CD14-positive monocyte (primary cell): ENCODE measurements around the gene ESM1. TPM values are rescaled to one million over a fixed set of nuclear protein-coding genes. Genes with fewer than 3 reads are reported as not detected.

ENCODE experiments used
- DNase-seq, 3 donors: peaks; one replicate each; pipeline ENCODE4 v3.0.0-alpha.2; 2011 to 2022
- H2AFZ ChIP-seq: 2 replicates; pipeline ENCODE4 v1.6.0; 2012; ENCODE audit warnings: mild to moderate bottlenecking, low read depth, low read length, inconsistent platforms; ENCODE audit not compliant: insufficient read depth, poor library complexity, severe bottlenecking
- H3K27ac ChIP-seq, 2 donors: 1 replicate in 1 of 2; 2 replicates in 1 of 2; pipeline ENCODE4 v1.5.1; 2012 to 2013; ENCODE audit warnings: low read length in 2 of 2, control low read depth in 1 of 2, inconsistent platforms in 1 of 2, low read depth in 1 of 2, mild to moderate bottlenecking in 1 of 2
- H3K27me3 ChIP-seq, 2 donors: one replicate each; pipeline versions ENCODE4 v1.6.0 to v1.6.1; 2011 to 2013; ENCODE audit warnings: low read length in 2 of 2; ENCODE audit not compliant: control insufficient read depth in 2 of 2, insufficient read depth in 2 of 2
- H3K36me3 ChIP-seq, 2 donors: replicated peaks in 1 of 2; 1 replicate in 1 of 2; 2 replicates in 1 of 2; pipeline versions ENCODE4 v1.5.1 to v1.6.1; 2012 to 2013; ENCODE audit warnings: low read length in 2 of 2, control low read depth in 1 of 2, inconsistent platforms in 1 of 2, mild to moderate bottlenecking in 1 of 2; ENCODE audit not compliant: insufficient read depth in 2 of 2, control insufficient read depth in 1 of 2
- H3K4me1 ChIP-seq, 2 donors: 1 replicate in 1 of 2; 2 replicates in 1 of 2; pipeline versions ENCODE4 v1.5.1 to v1.6.1; 2012 to 2013; ENCODE audit warnings: low read length in 2 of 2, control low read depth in 1 of 2, inconsistent platforms in 1 of 2, mild to moderate bottlenecking in 1 of 2, moderate library complexity in 1 of 2; ENCODE audit not compliant: insufficient read depth in 2 of 2, control insufficient read depth in 1 of 2
- H3K4me2 ChIP-seq: replicated peaks from 2 replicates; pipeline ENCODE3; 2012; ENCODE audit warnings: low read length, moderate library complexity, mild to moderate bottlenecking; ENCODE audit not compliant: poor library complexity, severe bottlenecking; ENCODE audit errors: extremely low read depth
- H3K4me3 ChIP-seq, 3 experiments: fragments of 200-600 bp in 1 of 3; sonication (generic) in 1 of 3; replicated peaks in 1 of 3; 1 replicate in 2 of 3; 2 replicates in 1 of 3; pipeline ENCODE4 v1.5.1; 2011 to 2013; ENCODE audit warnings: low read length in 3 of 3, mild to moderate bottlenecking in 3 of 3, control low read depth in 2 of 3, low read depth in 2 of 3, inconsistent platforms in 1 of 3, moderate library complexity in 1 of 3
- H3K79me2 ChIP-seq: 2 replicates; pipeline ENCODE4 v1.6.0; 2012; ENCODE audit warnings: mild to moderate bottlenecking, control low read depth, inconsistent platforms, low read length, moderate library complexity; ENCODE audit not compliant: insufficient read depth
- H3K9ac ChIP-seq: 2 replicates; pipeline ENCODE4 v1.6.0; 2017; ENCODE audit warnings: low read length, mild to moderate bottlenecking; ENCODE audit not compliant: insufficient read depth, poor library complexity, severe bottlenecking
- H3K9me3 ChIP-seq, 2 donors: replicated peaks in 1 of 2; 1 replicate in 1 of 2; 2 replicates in 1 of 2; pipeline versions ENCODE4 v1.5.1 to v1.6.1; 2012 to 2013; ENCODE audit warnings: low read length in 2 of 2, control low read depth in 1 of 2; ENCODE audit not compliant: control insufficient read depth in 1 of 2, insufficient read depth in 1 of 2
- H4K20me1 ChIP-seq: 2 replicates; pipeline ENCODE4 v1.6.0; 2012; ENCODE audit warnings: mild to moderate bottlenecking, low read length, control low read depth, moderate library complexity; ENCODE audit not compliant: insufficient read depth
- H3K27ac Mint-ChIP-seq, 7 donors: one replicate each; pipeline ENCODE4 v1.8.0; 2020; ENCODE audit warnings: mild to moderate bottlenecking in 7 of 7, mixed read lengths in 7 of 7, moderate library complexity in 6 of 7, inconsistent platforms in 2 of 7
- H3K27me3 Mint-ChIP-seq, 3 donors: one replicate each; pipeline ENCODE4 v1.8.0; 2021 to 2022; ENCODE audit warnings: low read depth in 3 of 3, mild to moderate bottlenecking in 3 of 3, mixed read lengths in 3 of 3, moderate library complexity in 3 of 3, inconsistent platforms in 1 of 3
- H3K36me3 Mint-ChIP-seq, 2 donors: one replicate each; pipeline ENCODE4 v1.8.0; 2020; ENCODE audit warnings: mixed read lengths in 2 of 2, inconsistent platforms in 1 of 2, mild to moderate bottlenecking in 1 of 2
- H3K4me1 Mint-ChIP-seq: one replicate; pipeline ENCODE4 v1.8.0; 2020; ENCODE audit warnings: mild to moderate bottlenecking, mixed read lengths
- H3K4me3 Mint-ChIP-seq, 2 donors: one replicate each; pipeline ENCODE4 v1.8.0; 2020; ENCODE audit warnings: mild to moderate bottlenecking in 2 of 2, mixed read lengths in 2 of 2, moderate library complexity in 1 of 2
- H3K9me3 Mint-ChIP-seq, 7 donors: one replicate each; pipeline ENCODE4 v1.8.0; 2020 to 2022; ENCODE audit warnings: mixed read lengths in 7 of 7, mild to moderate bottlenecking in 6 of 7, moderate library complexity in 6 of 7, inconsistent platforms in 2 of 7
- WGBS: methylation state at CpG from one replicate; pipeline ENCODE4 v1.1.5; 2013; ENCODE audit warnings: missing lambda C conversion rate; ENCODE audit not compliant: insufficient coverage; 5-methylcytosine and 5-hydroxymethylcytosine counted together
- intact Hi-C, 2 donors: fragments of 100-400 bp; cut with micrococcal nuclease; formaldehyde crosslinking; loops; one replicate each; pipeline versions ENCODE4 v1.15.0 to v1.15.1; 2023
- polyA plus RNA-seq, 3 donors: library from polyadenylated mRNA; depleted of rRNA in 1 of 3; unstranded in 2 of 3; stranded (reverse) in 1 of 3; fragments of 300-500 nt in 2 of 3; fragments of >200 nt in 1 of 3; fragmentation: Illumina TruSeq in 2 of 3; gene quantifications; 1 replicate in 2 of 3; 2 replicates in 1 of 3; pipeline ENCODE4 v1.2.3, GENCODE V29; 2012 to 2021
- TF ChIP-seq, protein P1 (sequence below): fragments of 200-600 bp; IDR thresholded peaks from one replicate; pipeline ENCODE4 v1.8.0; 2022; ENCODE audit warnings: antibody characterized with exemption, mild to moderate bottlenecking

ESM1 gene
- polyA plus RNA-seq, 3 donors, result not detected

DNA sequence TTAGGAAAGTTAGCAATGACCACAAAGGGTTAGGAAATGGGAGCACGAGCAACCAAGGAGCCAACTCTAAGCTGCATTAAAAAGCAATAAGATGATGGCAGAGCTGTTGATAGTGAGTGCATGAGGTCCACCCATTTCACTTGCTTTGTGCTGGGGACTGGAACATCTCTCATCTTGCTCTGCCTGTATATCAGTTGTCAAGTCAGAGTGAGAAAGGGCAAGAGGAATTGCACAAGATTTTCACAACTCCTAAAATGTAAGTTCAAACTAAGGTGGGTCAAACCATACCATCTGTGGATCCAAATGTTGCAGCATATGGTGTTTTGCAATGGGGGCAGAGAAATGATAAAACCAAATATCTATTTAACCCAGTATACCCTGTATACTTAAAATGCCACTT, 2.8 kb upstream of the ESM1 start:
- no peak overlapping the region for H3K4me3 Mint-ChIP-seq
- Histone ChIP-seq H3K27ac (no peak overlapping the region), H2AFZ (no peak overlapping the region), H3K4me2 (no peak overlapping the region), H3K9me3 (no peaks in the 10 kb centered on the region), H3K36me3 (no peaks in the 10 kb centered on the region), H3K4me3 (no peak overlapping the region), H3K79me2 (no peaks in the 10 kb centered on the region), H3K9ac (no peak overlapping the region), H3K27me3 (peaks cover 5 to 14% of the 10 kb centered on the region in 2 donors), H4K20me1 (no peaks in the 10 kb centered on the region), H3K4me1 (no peaks in the 10 kb centered on the region)
- peaks cover 7% of the 10 kb centered on the region for H3K4me1 Mint-ChIP-seq
- no peak for DNase-seq
- no peaks in the 10 kb centered on the region for H3K36me3 Mint-ChIP-seq
- intact Hi-C loops, result no loop called here
- no peak overlapping the region for H3K27ac Mint-ChIP-seq
- TF ChIP-seq, protein P1, sequence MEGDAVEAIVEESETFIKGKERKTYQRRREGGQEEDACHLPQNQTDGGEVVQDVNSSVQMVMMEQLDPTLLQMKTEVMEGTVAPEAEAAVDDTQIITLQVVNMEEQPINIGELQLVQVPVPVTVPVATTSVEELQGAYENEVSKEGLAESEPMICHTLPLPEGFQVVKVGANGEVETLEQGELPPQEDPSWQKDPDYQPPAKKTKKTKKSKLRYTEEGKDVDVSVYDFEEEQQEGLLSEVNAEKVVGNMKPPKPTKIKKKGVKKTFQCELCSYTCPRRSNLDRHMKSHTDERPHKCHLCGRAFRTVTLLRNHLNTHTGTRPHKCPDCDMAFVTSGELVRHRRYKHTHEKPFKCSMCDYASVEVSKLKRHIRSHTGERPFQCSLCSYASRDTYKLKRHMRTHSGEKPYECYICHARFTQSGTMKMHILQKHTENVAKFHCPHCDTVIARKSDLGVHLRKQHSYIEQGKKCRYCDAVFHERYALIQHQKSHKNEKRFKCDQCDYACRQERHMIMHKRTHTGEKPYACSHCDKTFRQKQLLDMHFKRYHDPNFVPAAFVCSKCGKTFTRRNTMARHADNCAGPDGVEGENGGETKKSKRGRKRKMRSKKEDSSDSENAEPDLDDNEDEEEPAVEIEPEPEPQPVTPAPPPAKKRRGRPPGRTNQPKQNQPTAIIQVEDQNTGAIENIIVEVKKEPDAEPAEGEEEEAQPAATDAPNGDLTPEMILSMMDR, result no peak
- H3K9me3 Mint-ChIP-seq, result no peaks in the 10 kb centered on the region
- peaks cover 11 to 26% (median 15%) of the 10 kb centered on the region in 3 donors for H3K27me3 Mint-ChIP-seq
- no CpG with 5 or more reads among the region's 1 CpG for WGBS

- Histone ChIP-seq H2AFZ (no peak overlapping the region), H3K79me2 (no peaks in the 10 kb centered on the region), H3K27ac (no peak overlapping the region), H3K4me3 (no peak overlapping the region), H3K9ac (no peak overlapping the region), H3K36me3 (no peaks in the 10 kb centered on the region), H3K4me2 (no peak overlapping the region), H3K4me1 (no peaks in the 10 kb centered on the region), H3K27me3 (peaks cover 5 to 14% of the 10 kb centered on the region in 2 donors), H4K20me1 (no peaks in the 10 kb centered on the region), H3K9me3 (no peaks in the 10 kb centered on the region)
- intact Hi-C loops, result no loop called here
- H3K27me3 Mint-ChIP-seq, result peaks cover 11 to 26% (median 18%) of the 10 kb centered on the region in 3 donors
- TF ChIP-seq, protein P1, result no peak
- no peak for DNase-seq
- H3K36me3 Mint-ChIP-seq, result no peaks in the 10 kb centered on the region
- peaks cover 7% of the 10 kb centered on the region for H3K4me1 Mint-ChIP-seq
- no peak overlapping the region for H3K4me3 Mint-ChIP-seq
- WGBS, result 93% methylated on average over 4 of the region's 5 CpGs
- no peak overlapping the region for H3K27ac Mint-ChIP-seq
- H3K9me3 Mint-ChIP-seq, result no peaks in the 10 kb centered on the region
Observed at GRCh38 chr5:54986269-54986654, 869 bp upstream of the ESM1 start.
